GM21367 (cell line): ENCODE results near the gene ZSCAN12.

Experiments
- ATAC-seq: cut with Tn5 transposase; IDR thresholded peaks from one replicate; pipeline ENCODE4 v1.9.1; 2021; ENCODE audit not compliant: unreplicated experiment

Gene ZSCAN12

GRCh38 chr6:28333047-28333446, 66.5 kb downstream of the ZSCAN12 start:
- no peak for ATAC-seq

- no peak for ATAC-seq
Measured at GRCh38 chr6:28330041-28330440, 69.5 kb downstream of the ZSCAN12 start.
